ENCODE data around the gene ZDHHC20. TPM values are rescaled to one million over a fixed set of nuclear protein-coding genes. Genes with fewer than 3 reads are reported as not detected.
A peak's percentile ranks its signal among the peaks of the same experiment; 100 is the strongest.

ZDHHC20 gene
- total RNA-seq, 1 experiment from 2014 or later, result 69.7 TPM

DNA sequence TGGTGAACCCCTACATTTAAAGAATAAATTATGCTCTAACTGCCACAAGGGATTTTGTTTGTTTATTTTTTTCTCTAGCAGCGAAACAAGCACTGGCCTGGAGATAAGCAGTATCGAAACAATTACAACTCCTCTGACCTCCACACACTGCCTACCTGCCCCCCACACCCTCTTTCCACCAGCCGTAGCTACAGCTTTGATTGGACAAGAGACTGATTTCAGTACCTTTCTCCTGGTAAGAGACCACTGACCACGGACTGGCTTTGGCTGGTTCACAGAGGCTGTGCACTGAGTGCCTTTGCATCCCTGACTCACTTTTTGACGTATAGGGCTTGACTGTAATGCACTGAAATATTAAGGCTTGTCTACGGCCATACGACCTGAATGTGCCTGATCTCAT is 7.4 kb upstream of the ZDHHC20 start:
- Mint-ChIP-seq H3K27me3 (ENCODE audit: low read depth) (peaks cover 3% of the 10 kb centered on the region), H3K4me1 (peaks cover 19% of the 10 kb centered on the region), H3K9me3 (peaks cover 9% of the 10 kb centered on the region), H3K36me3 (peaks cover 6% of the 10 kb centered on the region), H3K4me3 (no peak overlapping the region), H3K27ac (0 out of 2 replicates have a peak overlapping the region, but pooled peaks have one; percentile 19)
- DNase-seq (ENCODE audit: low spot score) (no peak), ATAC-seq (peak; percentile 46; the same call in 1 of the 2 replicates)
- POLR2A ChIA-PET, result no interaction called here
- CTCF ChIA-PET, result interaction anchor here (1.0 to 2.6 kb wide), 2 partner anchors 10 to 169 kb away, joined by 4 to 16 read pairs; no protein-coding TSS in a partner anchor
- TF ChIP-seq, protein P1, sequence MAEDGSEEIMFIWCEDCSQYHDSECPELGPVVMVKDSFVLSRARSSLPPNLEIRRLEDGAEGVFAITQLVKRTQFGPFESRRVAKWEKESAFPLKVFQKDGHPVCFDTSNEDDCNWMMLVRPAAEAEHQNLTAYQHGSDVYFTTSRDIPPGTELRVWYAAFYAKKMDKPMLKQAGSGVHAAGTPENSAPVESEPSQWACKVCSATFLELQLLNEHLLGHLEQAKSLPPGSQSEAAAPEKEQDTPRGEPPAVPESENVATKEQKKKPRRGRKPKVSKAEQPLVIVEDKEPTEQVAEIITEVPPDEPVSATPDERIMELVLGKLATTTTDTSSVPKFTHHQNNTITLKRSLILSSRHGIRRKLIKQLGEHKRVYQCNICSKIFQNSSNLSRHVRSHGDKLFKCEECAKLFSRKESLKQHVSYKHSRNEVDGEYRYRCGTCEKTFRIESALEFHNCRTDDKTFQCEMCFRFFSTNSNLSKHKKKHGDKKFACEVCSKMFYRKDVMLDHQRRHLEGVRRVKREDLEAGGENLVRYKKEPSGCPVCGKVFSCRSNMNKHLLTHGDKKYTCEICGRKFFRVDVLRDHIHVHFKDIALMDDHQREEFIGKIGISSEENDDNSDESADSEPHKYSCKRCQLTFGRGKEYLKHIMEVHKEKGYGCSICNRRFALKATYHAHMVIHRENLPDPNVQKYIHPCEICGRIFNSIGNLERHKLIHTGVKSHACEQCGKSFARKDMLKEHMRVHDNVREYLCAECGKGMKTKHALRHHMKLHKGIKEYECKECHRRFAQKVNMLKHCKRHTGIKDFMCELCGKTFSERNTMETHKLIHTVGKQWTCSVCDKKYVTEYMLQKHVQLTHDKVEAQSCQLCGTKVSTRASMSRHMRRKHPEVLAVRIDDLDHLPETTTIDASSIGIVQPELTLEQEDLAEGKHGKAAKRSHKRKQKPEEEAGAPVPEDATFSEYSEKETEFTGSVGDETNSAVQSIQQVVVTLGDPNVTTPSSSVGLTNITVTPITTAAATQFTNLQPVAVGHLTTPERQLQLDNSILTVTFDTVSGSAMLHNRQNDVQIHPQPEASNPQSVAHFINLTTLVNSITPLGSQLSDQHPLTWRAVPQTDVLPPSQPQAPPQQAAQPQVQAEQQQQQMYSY (CRISPR knock-in tag; IDR thresholded peaks at IDR 0.05), result no peak
- TF ChIP-seq, protein P2, sequence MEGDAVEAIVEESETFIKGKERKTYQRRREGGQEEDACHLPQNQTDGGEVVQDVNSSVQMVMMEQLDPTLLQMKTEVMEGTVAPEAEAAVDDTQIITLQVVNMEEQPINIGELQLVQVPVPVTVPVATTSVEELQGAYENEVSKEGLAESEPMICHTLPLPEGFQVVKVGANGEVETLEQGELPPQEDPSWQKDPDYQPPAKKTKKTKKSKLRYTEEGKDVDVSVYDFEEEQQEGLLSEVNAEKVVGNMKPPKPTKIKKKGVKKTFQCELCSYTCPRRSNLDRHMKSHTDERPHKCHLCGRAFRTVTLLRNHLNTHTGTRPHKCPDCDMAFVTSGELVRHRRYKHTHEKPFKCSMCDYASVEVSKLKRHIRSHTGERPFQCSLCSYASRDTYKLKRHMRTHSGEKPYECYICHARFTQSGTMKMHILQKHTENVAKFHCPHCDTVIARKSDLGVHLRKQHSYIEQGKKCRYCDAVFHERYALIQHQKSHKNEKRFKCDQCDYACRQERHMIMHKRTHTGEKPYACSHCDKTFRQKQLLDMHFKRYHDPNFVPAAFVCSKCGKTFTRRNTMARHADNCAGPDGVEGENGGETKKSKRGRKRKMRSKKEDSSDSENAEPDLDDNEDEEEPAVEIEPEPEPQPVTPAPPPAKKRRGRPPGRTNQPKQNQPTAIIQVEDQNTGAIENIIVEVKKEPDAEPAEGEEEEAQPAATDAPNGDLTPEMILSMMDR (IDR thresholded peaks at IDR 0.05), result no peak
- TF ChIP-seq, protein P3, sequence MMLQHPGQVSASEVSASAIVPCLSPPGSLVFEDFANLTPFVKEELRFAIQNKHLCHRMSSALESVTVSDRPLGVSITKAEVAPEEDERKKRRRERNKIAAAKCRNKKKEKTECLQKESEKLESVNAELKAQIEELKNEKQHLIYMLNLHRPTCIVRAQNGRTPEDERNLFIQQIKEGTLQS (CRISPR knock-in tag; conservative IDR thresholded peaks at IDR 0.05), result no peak
- TF ChIP-seq NR2C2 (CRISPR knock-in tag; IDR thresholded peaks at IDR 0.05) (no peak), FOXJ3 (CRISPR knock-in tag; IDR thresholded peaks at IDR 0.05; ENCODE audit: borderline replicate concordance) (no peak), SP1 (CRISPR knock-in tag; conservative IDR thresholded peaks at IDR 0.05) (no peak), PRRX2 (CRISPR knock-in tag; IDR thresholded peaks at IDR 0.05) (no peak), SMAD4 (CRISPR knock-in tag; IDR thresholded peaks at IDR 0.05) (no peak), ZNF423 (CRISPR knock-in tag; IDR thresholded peaks at IDR 0.05) (no peak), MXD4 (CRISPR knock-in tag; IDR thresholded peaks at IDR 0.05; ENCODE audit: borderline replicate concordance) (no peak), TEAD1 (CRISPR knock-in tag; IDR thresholded peaks at IDR 0.05) (no peak), ZNF232 (CRISPR knock-in tag; IDR thresholded peaks at IDR 0.05) (no peak), IRF2 (CRISPR knock-in tag; IDR thresholded peaks at IDR 0.05; ENCODE audit: borderline replicate concordance, low read depth) (no peak)
- TF ChIP-seq, protein P4, sequence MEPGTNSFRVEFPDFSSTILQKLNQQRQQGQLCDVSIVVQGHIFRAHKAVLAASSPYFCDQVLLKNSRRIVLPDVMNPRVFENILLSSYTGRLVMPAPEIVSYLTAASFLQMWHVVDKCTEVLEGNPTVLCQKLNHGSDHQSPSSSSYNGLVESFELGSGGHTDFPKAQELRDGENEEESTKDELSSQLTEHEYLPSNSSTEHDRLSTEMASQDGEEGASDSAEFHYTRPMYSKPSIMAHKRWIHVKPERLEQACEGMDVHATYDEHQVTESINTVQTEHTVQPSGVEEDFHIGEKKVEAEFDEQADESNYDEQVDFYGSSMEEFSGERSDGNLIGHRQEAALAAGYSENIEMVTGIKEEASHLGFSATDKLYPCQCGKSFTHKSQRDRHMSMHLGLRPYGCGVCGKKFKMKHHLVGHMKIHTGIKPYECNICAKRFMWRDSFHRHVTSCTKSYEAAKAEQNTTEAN (CRISPR knock-in tag; IDR thresholded peaks at IDR 0.05), result no peak
- TF ChIP-seq, protein P5, sequence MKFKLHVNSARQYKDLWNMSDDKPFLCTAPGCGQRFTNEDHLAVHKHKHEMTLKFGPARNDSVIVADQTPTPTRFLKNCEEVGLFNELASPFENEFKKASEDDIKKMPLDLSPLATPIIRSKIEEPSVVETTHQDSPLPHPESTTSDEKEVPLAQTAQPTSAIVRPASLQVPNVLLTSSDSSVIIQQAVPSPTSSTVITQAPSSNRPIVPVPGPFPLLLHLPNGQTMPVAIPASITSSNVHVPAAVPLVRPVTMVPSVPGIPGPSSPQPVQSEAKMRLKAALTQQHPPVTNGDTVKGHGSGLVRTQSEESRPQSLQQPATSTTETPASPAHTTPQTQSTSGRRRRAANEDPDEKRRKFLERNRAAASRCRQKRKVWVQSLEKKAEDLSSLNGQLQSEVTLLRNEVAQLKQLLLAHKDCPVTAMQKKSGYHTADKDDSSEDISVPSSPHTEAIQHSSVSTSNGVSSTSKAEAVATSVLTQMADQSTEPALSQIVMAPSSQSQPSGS (CRISPR knock-in tag; IDR thresholded peaks at IDR 0.05; ENCODE audit: borderline replicate concordance, low read depth), result no peak

DNA sequence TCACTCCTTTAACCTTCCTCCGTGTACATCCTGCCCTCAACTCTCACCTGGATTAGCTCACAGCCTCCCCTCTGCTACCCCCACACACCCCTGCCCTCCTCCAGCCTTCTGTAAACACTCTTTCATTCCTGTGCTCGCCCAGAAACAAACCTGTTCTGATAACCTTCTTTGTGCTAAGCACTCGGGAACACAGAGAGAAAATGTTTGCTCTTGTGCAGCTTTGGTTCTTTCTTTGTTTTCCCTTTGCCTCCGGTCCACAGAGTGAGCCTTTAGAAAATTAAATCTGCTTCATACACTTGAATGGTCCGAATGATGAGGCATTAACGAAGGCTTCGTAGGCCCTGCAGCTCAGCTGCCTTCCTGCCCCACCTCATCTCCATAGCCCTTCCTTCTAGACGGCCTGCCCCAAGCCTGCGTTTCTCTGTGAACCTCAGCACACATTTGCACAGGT is 6.6 kb upstream of the ZDHHC20 start:
- TF ChIP-seq, protein P6, sequence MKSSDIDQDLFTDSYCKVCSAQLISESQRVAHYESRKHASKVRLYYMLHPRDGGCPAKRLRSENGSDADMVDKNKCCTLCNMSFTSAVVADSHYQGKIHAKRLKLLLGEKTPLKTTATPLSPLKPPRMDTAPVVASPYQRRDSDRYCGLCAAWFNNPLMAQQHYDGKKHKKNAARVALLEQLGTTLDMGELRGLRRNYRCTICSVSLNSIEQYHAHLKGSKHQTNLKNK (CRISPR knock-in tag; IDR thresholded peaks at IDR 0.05), result no peak
- no peak for TF ChIP-seq RELA (CRISPR knock-in tag; IDR thresholded peaks at IDR 0.05; ENCODE audit: borderline replicate concordance)
- no peak for TF ChIP-seq GRHL2 (CRISPR knock-in tag; IDR thresholded peaks at IDR 0.05; ENCODE audit: insufficient replicate concordance, severe bottlenecking)
- TF ChIP-seq OVOL2 (CRISPR knock-in tag; IDR thresholded peaks at IDR 0.05; ENCODE audit: borderline replicate concordance), result no peak
- TF ChIP-seq, protein P7, sequence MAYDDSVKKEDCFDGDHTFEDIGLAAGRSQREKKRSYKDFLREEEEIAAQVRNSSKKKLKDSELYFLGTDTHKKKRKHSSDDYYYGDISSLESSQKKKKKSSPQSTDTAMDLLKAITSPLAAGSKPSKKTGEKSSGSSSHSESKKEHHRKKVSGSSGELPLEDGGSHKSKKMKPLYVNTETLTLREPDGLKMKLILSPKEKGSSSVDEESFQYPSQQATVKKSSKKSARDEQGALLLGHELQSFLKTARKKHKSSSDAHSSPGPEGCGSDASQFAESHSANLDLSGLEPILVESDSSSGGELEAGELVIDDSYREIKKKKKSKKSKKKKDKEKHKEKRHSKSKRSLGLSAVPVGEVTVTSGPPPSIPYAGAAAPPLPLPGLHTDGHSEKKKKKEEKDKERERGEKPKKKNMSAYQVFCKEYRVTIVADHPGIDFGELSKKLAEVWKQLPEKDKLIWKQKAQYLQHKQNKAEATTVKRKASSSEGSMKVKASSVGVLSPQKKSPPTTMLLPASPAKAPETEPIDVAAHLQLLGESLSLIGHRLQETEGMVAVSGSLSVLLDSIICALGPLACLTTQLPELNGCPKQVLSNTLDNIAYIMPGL (CRISPR knock-in tag; IDR thresholded peaks at IDR 0.05), result no peak
- H3K27me3 Mint-ChIP-seq (ENCODE audit: low read depth), result peaks cover under 1% of the 10 kb centered on the region
- ChIA-PET CTCF (interaction anchor here (1.0 to 1.5 kb wide), 3 partner anchors 11 to 168 kb away, joined by 4 to 9 read pairs (median 5); no protein-coding TSS in a partner anchor), POLR2A (no interaction called here)
- ATAC-seq, result peak; percentile 87
- peak overlapping the region; percentile 28; the same call in 1 of the 2 replicates for H3K4me3 Mint-ChIP-seq
- H3K27ac Mint-ChIP-seq, result peak overlapping the region; percentile 82
- H3K4me1 Mint-ChIP-seq, result peaks cover 21% of the 10 kb centered on the region
- peaks cover 2% of the 10 kb centered on the region for H3K36me3 Mint-ChIP-seq
- no peak for DNase-seq (ENCODE audit: low spot score)
- H3K9me3 Mint-ChIP-seq, result peaks cover 3% of the 10 kb centered on the region

All from WTC11 (cell line).